HG02970 (cell line): Measurements from ENCODE around the gene REV3L.
"Not testable (repeated sequence)": the region's sequence is repeated elsewhere in the genome, so short reads cannot be mapped to it uniquely, and the experiment has no call there.

ENCODE experiments used
- ATAC-seq: cut with Tn5 transposase; IDR thresholded peaks from one replicate; pipeline ENCODE4 v1.9.1; 2021; ENCODE audit warnings: mild to moderate bottlenecking, moderate library complexity, moderate number of reproducible peaks; ENCODE audit not compliant: unreplicated experiment, low FRiP score

Gene REV3L

DNA sequence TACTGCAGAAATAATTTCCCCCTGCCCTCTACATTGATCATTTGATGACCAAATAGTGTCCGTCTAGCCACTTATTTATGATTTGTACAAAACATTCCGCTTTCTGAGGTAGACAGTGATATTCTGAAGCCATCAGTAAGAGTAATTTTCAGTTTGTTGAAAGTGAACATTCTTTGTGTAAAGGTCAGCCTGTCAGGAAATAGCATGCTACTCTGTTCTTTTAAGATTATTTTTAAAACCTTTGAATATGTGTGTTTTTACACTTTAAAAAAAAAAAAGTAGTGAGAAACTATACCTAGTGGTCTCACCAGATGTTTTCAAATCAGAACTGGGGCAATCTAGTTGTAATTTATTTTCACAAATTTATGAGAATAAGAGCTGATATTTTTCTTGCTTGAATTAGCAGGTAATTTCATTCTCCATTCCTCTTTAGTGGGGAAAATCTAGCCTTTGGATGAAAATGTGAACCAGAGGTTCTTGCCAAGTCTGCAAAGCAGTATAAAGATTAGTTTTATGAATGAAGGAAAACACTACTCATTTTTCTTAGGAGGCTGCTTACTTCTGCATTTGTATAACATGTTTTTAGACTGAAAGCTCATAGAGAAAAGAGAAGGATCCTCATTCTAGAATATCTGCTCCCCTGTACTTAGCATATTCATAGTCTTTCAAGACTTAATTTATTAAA, 12.1 kb upstream of the REV3L start:
- ATAC-seq = no peak

DNA sequence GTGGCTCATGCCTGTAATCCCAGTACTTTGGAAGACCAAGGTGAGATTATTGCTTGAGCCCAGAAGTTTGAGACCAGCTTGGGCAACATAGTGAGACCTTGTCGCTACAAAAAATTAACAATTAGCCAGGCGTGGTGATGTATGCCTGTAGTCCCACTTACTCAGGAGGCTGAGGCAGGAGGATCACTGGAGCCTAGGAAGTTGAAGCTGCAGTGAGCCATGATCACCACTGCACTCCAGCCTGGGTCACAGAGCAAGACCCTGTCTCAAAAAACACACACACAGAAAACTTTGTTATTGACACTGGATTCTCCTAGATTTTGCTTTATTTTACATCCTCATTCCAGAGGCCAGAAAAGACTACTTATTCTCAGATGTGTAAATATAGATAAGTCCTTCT, 9.5 kb upstream of the REV3L start:
- ATAC-seq = no peak

DNA sequence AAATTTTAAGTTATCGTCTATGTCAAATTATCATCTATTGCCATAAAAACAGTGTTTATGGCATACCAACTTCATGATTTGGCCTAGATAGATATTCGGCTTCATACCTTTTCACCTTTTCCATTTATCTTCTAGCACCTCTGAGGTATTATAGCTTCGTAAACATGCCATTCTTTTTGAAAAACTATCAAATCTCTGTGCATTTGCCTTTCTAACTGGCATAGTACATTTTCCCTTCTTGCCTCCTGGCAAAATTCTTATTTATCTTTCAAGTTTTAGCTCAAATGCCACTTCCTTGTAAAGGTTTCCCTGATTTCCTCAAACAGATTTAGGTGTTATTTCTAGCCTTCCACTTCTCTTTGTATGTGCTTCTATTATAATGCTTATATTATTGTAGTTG, 7.0 kb upstream of the REV3L start:
- ATAC-seq = no peak

DNA sequence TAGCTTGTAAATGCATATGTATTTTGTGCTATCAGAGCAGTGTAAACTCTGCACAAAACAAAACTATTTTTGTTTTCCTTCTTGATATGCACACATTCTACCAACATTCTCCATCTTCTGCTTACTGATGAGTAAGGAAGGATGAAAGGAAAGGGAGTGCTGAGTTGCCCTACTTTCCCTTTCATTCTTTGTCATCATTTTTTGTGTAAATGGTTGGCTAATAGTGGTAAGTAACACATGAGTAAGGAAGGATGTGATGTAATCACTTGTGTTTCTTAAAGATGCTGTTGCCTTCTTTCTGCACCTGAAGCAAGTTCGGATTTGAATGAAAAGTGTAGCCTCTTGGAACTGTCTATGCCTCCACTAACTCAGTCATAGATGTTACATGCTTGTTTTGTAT, 4.6 kb upstream of the REV3L start:
- ATAC-seq = no peak

DNA sequence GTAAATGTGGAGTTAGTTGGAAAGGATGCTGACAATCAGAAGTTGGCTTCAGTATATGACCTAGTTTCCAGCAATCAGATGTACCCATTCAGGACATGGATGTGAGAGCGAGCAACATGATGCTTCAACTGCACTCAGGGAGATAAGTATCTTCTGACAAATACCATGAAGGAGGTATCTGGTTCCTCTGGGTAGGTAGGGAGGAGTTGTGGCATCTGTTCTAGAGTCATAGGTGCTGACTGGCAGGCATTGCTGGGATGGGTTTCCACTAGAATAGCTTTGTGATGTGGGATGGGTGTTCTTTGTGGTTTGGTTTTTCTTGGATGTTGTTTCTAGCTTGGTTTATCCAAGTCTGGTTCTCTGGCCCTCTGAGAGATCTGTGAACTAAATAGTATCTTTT, 3.9 kb upstream of the REV3L start:
- no peak for ATAC-seq

DNA sequence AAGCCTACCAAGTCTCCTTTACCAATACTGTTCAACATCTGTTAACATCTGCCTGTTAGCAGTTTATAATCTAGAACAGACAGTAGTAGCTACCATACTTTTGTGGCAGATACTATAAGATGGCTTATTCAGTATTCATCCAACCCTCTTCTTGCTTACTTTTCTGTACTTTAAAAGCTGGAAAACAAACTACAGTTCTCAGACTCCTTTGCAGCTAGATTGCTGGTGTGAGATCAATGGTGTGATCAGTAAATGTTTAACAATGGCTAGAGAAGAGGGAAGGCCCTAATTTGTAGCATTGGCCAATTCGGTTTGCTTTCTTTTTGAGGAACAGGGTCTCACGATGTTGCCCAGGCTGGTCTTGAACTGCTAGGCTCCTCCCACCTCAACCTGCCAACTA, 3.5 kb upstream of the REV3L start:
- ATAC-seq = no peak

DNA sequence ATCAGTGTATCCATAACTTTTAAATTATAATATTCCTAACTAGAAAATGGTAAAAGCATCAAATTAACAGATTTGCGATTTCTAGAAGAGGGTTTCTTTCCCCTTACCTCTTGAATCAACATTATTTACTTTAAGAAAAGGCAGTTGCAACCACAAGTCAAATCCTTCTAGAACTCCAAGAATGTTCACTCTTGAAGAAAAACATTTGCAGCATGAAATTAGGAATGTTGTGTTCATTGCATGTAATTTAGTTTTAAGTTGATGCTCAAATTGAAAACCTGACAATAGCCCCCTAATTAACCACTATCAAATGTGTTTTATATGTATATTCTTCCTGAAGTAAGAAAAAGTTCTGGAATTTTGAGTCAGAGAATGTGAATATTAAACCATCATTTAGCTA, 2.3 kb upstream of the REV3L start:
- ATAC-seq = no peak

DNA sequence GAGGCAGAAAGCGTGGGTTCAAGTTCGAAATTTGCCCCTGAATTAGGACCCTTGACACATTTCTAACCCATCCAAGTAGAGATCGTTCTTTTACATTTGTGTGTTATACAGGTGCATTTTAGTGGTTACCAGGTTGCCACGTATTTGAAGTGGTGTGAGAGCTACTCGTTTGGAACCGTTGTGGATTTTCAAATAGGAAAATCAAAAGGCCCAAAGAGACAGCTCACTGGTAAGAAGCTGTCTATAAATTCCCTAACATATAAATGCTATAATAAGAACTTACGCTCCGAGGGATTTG, 1.6 kb upstream of the REV3L start:
- ATAC-seq = no peak

DNA sequence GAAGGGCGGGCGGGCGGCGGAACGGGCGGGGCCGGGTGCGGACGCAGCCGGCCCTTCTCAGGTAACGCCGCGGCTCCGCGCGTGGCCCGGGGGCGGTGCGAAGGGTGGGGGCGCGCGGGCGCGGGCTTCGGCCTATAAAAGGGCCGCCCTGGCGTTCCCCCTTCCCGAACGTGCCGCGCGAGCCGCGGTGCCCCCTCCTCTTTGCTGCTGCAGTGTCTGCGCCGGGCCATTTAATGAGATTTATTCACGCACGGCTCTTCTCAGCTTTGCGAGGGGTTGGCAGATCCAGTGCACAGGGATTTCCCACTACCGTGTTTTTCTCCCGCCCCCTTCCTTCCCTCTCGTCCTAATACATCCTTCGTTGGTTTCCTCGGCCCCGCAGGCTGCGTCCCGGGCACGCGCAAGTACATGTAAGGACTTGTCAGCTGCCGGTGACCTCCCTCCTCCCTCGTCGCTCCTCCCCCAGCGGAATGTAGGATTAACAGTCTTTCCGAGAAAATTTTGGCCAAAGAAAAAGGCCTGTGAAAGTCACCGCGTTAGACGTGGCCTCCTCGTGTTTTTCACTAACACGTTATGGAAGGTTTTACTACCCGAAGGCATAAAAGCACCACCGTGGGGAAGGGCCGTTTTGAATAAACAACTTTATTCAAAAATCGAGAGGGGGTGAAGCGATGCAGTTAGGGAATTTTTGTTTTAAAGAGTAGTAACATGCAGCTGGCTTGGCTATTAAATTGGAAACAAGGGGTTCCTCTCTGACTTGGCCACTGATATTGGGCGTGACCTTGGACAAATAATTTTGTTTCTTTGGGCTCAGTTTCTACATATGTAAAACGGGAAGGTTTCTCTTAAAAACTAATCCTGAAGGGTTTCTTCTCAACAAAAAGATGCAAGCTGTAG, 966 bp upstream of the REV3L start:
- ATAC-seq = peak; percentile 62

DNA sequence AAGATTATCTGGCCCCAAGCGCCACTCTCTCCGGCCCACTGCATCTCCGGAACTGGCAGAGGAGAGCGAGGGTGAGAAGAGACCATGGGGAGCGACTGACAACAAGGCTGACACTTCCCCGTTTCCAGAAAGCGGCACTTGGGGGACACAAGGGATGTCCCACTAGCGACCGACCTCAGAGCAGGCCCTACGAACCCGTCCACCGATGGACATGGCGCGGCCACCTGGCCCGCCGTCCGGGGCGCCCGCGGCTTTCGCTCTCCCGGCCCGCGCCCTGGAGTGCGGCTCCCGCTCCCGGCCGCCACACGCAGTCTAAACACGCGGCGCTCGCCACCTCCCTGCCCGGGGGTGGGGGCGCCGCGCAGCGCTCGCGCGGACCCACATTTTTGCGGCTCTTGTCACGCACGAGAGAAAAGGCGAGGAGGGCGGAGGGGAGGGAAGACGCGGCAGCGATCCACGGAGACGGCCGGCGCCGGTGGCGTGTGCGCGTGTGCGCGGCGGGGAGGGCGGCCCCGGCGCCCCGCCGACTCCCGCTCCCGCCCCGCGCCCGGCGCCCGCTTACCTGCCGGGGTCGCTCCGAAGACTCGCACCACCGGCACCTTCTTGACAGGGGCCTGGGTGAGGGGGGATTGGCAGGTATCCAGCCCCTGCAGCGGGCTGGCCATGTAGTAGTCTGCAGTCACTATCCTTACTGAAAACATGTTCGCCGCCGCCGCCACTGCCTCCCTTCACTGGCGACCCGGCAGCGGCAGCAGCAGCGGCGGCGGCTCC, 645 bp downstream of the REV3L start:
- ATAC-seq = peak; percentile 18

DNA sequence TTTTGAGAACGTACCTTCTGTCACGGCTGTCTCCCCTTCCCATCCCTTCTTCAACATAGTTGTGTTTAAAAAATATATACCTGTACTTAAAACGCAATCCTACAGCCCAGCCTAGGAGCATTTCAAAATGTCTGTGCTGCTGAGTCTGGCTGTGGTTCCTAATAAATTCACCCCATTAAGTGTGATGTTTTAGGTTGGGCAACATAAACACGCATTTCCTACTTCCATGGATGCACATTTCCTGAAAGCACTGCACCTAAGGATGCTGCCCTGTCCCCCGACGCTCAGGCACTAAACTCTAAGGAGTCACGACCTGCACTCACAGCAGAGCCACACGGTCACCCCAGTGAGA, 1.2 kb downstream of the REV3L start:
- no peak for ATAC-seq

DNA sequence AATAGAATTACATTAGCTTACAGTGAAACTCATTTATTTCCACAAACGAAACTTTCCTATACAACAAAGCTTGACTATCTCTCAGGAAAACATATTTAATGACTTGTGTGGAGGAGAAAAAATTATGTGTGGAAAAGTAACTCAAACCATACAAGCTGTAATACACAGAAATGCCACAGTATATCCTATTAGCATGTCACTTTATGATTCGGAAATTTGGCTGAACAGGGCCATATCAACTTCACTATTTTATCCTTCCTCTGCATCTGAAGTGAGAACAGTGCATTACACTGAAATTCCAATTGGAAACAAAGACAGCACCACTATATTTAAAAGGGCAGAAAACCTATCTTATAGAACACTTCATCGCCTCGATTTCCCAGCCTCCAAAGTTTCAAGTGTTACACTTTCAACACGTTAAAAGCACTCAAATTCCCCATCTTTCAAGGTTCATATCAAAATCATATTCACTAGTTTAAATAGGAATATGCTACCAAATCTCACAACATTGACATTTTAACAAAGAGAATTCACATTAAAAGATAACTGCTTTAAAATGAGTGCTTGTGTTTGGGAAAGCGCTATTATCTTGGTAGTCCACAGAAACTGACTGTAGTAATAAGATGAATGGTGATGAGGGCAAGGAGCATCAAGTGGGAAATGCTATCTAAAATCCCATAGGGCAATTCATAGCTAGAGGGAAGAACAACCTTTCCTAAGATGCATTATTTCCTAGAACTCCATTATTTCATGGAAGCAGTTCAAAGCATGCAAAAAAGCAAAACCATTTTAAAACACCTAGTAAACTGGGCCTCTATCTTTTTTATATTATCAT, 1.8 kb downstream of the REV3L start:
- no peak for ATAC-seq

DNA sequence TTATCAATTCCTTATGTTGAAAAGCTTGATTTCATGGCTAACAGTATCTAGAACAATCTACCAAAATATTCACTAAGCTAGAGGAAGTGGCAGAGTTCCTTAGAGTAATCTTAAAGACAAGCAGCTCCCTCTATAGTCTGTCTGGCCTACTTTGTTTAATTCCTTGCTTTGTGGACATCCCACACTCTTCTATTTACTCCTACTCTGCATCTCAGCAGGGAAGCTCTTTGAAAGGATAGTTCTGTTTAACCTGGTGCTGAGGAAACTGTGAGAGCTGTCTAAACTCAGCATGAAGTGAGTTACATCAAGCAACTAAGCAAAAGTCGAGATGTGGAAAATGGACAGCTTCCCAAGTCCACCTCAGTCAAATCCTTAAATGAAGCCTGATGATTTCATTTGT, 4.3 kb downstream of the REV3L start:
- ATAC-seq = no peak

DNA sequence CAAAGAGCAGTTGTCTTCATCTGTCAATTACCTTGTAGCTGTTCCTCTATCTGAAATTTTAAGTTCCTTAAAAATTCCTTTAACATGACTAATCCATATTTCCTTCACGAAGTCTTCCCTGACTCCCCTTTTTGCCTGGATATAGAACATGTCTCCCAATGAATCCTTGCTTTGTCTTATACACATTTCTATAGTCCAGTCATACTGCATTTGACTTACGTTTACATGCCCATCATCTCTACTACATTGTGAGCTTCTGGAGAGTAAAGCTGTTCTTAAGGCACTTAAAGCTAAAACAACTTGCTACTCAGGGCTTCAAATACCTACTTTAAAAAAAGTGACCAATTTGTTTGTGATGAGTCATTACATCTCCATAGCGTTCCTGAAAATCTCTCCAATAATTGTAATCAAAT, 4.9 kb downstream of the REV3L start:
- no peak for ATAC-seq

DNA sequence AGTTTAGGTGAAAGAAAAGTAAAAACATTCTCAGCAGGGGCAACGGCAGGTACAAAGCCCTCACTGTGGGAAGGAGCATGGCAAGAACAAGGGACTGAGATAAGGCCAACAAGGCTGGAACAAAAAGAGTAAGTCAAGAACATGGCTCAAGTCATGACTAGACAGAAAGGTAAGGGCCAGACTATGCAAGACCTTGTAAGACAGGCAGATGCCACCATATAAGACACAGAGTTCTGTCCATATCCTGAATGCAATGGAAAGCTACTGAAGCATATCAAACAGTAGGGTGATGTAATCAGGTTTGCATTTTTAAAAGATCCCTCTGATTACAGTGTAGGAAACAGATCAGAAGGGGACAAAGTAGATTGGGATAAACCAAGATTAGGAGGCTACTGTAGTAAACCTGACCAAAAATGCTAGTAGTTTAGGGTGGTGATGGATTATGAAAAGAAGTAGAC, 5.5 kb downstream of the REV3L start:
- ATAC-seq = no peak

DNA sequence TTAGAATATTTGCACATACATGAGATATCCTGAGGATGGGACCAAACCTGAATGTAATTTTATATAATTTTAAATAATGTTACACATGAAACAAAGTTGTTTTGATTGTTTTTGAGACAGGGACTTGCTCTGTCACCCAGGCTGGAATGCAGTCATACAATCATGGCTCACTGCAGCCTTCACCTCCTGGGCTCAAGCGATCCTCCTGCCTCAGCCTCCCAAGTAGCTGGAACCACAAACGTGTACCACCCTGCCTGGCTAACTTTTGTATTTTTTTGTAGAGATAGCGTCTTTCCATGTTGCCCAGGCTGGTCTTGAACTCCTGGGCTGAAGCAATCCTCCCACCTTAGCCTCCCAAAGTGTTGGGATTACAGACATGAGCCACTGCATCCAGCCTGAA, 7.0 kb downstream of the REV3L start:
- ATAC-seq = not testable (repeated sequence)

DNA sequence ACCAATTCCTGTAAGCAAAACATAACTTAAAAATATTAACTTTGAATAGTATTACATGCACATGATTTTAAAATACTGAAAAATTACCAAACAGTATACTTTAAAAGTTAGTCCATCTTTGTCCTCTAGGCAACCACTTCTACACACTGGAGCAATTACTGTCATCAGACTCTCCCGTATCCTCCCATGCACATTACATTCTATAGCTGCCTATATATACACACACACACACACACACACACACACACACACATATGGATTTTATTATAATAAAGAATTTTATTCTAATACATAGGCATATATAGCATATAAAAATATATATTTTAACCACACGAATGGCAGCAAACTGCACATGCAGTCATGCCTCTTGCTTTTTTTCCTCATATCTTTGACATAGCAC, 8.2 kb downstream of the REV3L start:
- ATAC-seq = no peak

DNA sequence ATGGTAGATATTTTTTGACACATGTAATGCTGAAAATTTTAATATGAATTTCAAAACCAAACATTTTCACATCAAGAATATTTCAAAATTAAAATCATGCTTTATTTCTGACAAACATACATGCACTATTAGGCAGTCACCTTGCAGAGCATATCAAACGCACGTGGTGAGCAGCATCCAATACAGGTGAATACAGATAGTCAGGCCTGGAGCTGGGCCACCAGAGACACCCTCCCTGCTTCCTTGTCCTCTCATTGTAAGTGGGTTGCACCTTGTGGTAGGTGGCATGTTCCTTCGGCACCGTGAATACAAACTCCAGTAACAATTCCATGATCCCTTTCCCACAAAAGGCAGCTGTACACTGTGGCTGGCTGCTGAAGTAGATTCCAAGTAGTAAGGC, 8.9 kb downstream of the REV3L start:
- no peak for ATAC-seq

DNA sequence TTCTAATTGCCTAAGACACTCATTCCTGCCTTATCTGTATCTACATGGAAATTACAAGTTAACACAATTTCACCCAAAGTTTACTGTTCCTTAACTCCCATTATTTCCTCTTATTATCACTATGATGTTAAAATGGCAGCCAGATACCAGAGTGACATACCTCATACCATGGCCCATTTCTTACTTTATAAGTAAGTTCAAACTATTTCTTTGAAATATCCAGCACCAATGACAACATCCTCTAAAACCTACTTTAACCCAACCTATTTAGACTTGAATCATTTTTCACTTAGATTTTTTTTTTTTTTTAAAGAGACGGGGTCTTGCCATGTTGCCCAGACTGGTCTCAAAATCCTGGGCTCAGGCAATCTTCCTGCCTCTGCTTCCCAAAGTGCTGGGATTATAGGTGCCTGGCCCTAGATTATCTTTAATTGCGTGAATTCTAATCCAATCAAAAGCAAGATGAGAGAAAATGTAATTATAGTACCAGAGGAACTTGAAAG, 10.0 kb downstream of the REV3L start:
- ATAC-seq = no peak

DNA sequence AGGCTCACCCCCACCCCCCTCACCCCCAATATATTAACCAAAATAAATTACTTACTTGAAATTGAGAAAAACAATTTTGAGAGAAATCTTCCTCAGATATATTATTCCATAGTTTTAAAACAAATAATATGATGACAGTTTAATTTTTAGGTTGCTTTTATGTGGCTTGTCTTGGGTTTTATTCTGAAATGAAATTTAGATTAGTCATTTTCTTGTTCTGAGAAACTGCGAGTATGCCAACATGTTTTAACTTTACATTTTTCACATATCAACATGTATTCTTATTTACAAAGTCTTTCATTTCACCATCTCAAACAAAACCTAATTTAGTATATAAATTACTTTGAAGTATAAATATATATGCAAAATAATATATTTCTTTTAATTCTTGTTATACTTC, 11.1 kb downstream of the REV3L start:
- no peak for ATAC-seq
